GM23338 (cell line): ENCODE results near the gene MCTP2. TPM values are rescaled to one million over a fixed set of nuclear protein-coding genes. Genes with fewer than 3 reads are reported as not detected.

Experiments used
- ATAC-seq: fragments of 200-7000 bp; cut with Tn5 transposase; 3 replicates; pipeline ENCODE4 v1.9.1; 2020
- DNase-seq: peaks from one replicate; pipeline ENCODE4 v3.0.0-alpha.2; 2015; ENCODE audit warnings: low spot score
- H2AFZ ChIP-seq: fragments of 200-600 bp; sonication (generic); 2 replicates; pipeline ENCODE4 v1.8.0; 2016; ENCODE audit warnings: antibody characterized with exemption, mild to moderate bottlenecking, moderate library complexity
- H3F3A ChIP-seq: fragments of 200-600 bp; sonication (generic); replicated peaks from 2 replicates; pipeline ENCODE4 v1.8.0; 2017; ENCODE audit warnings: antibody characterized with exemption, mixed run types, low read depth
- H3K27ac ChIP-seq: fragments of 200-600 bp; sonication (generic); 2 replicates; pipeline ENCODE4 v1.6.1; 2016; ENCODE audit warnings: low read depth
- H3K27me3 ChIP-seq: fragments of 200-600 bp; sonication (generic); 2 replicates; pipeline ENCODE4 v1.8.0; 2016; ENCODE audit warnings: mild to moderate bottlenecking, mixed run types, moderate library complexity; ENCODE audit not compliant: insufficient read depth
- H3K36me3 ChIP-seq: fragments of 200-600 bp; sonication (generic); 2 replicates; pipeline ENCODE4 v1.8.0; 2016; ENCODE audit warnings: mild to moderate bottlenecking; ENCODE audit not compliant: insufficient read depth
- H3K4me1 ChIP-seq: fragments of 200-600 bp; sonication (generic); 2 replicates; pipeline ENCODE4 v1.8.0; 2016; ENCODE audit warnings: mild to moderate bottlenecking, moderate library complexity; ENCODE audit not compliant: insufficient read depth
- H3K4me2 ChIP-seq: fragments of 200-600 bp; sonication (generic); 2 replicates; pipeline ENCODE4 v1.7.1; 2017; ENCODE audit warnings: mixed run types
- H3K4me3 ChIP-seq: fragments of 200-600 bp; sonication (generic); 2 replicates; pipeline ENCODE4 v1.6.1; 2016; ENCODE audit warnings: mixed run types
- H3K79me2 ChIP-seq: fragments of 200-600 bp; sonication (generic); replicated peaks from 2 replicates; pipeline ENCODE4 v1.8.0; 2017; ENCODE audit warnings: mild to moderate bottlenecking; ENCODE audit not compliant: insufficient read depth
- H3K9me2 ChIP-seq: fragments of 200-600 bp; sonication (generic); 2 replicates; pipeline ENCODE4 v1.8.0; 2017; ENCODE audit not compliant: insufficient read depth
- H4K20me1 ChIP-seq: fragments of 200-600 bp; sonication (generic); replicated peaks from 2 replicates; pipeline ENCODE4 v1.8.0; 2017; ENCODE audit warnings: mild to moderate bottlenecking; ENCODE audit not compliant: insufficient read depth
- H3K27ac Mint-ChIP-seq: 2 replicates; pipeline ENCODE4 v1.8.0; 2020; ENCODE audit warnings: inconsistent platforms, mild to moderate bottlenecking, moderate library complexity, mixed read lengths
- H3K27me3 Mint-ChIP-seq: 3 replicates; pipeline ENCODE4 v1.8.0; 2022; ENCODE audit warnings: low read depth, mild to moderate bottlenecking, moderate library complexity, mixed read lengths, inconsistent platforms; ENCODE audit not compliant: insufficient read depth, poor library complexity
- H3K36me3 Mint-ChIP-seq: 3 replicates; pipeline ENCODE4 v1.8.0; 2021; ENCODE audit warnings: low read depth, mild to moderate bottlenecking, inconsistent platforms, moderate library complexity, mixed read lengths
- H3K4me1 Mint-ChIP-seq: 3 replicates; pipeline ENCODE4 v1.8.0; 2020; ENCODE audit warnings: mild to moderate bottlenecking, inconsistent platforms, mixed read lengths
- H3K4me3 Mint-ChIP-seq: 3 replicates; pipeline ENCODE4 v1.8.0; 2021; ENCODE audit warnings: moderate library complexity, mild to moderate bottlenecking, inconsistent platforms, mixed read lengths
- H3K9me3 Mint-ChIP-seq: 3 replicates; pipeline ENCODE4 v1.8.0; 2020; ENCODE audit warnings: moderate library complexity, mild to moderate bottlenecking, inconsistent platforms, mixed read lengths
- CREB1 ChIP-seq: fragments of 250-450 bp; sonication (Bioruptor Pico); IDR thresholded peaks from 2 replicates; pipeline ENCODE4 v1.5.0; 2020; ENCODE audit warnings: low read depth, mild to moderate bottlenecking, moderate library complexity
- CTCF ChIP-seq, 2 experiments: fragments of 200-600 bp in 1 of 2; sonication (generic) in 1 of 2; conservative IDR thresholded peaks; 2 replicates each; pipeline versions ENCODE4 v1.5.1 to v1.6.1; 2016 to 2017; ENCODE audit warnings: antibody characterized with exemption in 2 of 2, low read depth in 2 of 2, mild to moderate bottlenecking in 2 of 2, moderate library complexity in 1 of 2
- ETS1 ChIP-seq: IDR thresholded peaks from 2 replicates; pipeline ENCODE4 v1.6.1; 2016; ENCODE audit warnings: antibody characterized with exemption
- EZH2 ChIP-seq: fragments of 200-600 bp; sonication (generic); IDR thresholded peaks from one replicate; pipeline ENCODE4 v1.8.0; 2017; ENCODE audit warnings: antibody characterized with exemption, mild to moderate bottlenecking, low read depth; ENCODE audit not compliant: unreplicated experiment
- EZH2phosphoT487 ChIP-seq: fragments of 200-600 bp; sonication (generic); IDR thresholded peaks from one replicate; pipeline ENCODE4 v1.8.1; 2018; ENCODE audit warnings: antibody characterized with exemption; ENCODE audit not compliant: unreplicated experiment
- JUNB ChIP-seq: IDR thresholded peaks from one replicate; pipeline ENCODE4 v1.6.1; 2016; ENCODE audit warnings: antibody characterized with exemption; ENCODE audit not compliant: unreplicated experiment
- NANOG ChIP-seq: IDR thresholded peaks from 2 replicates; pipeline ENCODE4 v1.6.1; 2016; ENCODE audit warnings: antibody characterized with exemption, borderline replicate concordance
- POLR2AphosphoS5 ChIP-seq: IDR thresholded peaks from 2 replicates; pipeline ENCODE4 v1.6.1; 2016; ENCODE audit warnings: antibody characterized with exemption, low read depth
- REST ChIP-seq: IDR thresholded peaks from one replicate; pipeline ENCODE4 v1.6.1; 2018; ENCODE audit warnings: antibody characterized with exemption; ENCODE audit not compliant: unreplicated experiment
- STAT1 ChIP-seq: IDR thresholded peaks from one replicate; pipeline ENCODE4 v1.6.1; 2016; ENCODE audit warnings: antibody characterized with exemption; ENCODE audit not compliant: unreplicated experiment
- ZNF114 ChIP-seq: fragments of 250-450 bp; sonication (Bioruptor Pico); IDR thresholded peaks from 2 replicates; pipeline ENCODE4 v1.5.0; 2020; ENCODE audit warnings: mild to moderate bottlenecking, moderate library complexity
- ZNF331 ChIP-seq: fragments of 250-450 bp; sonication (Bioruptor Pico); IDR thresholded peaks from 2 replicates; pipeline ENCODE4 v1.5.0; 2020; ENCODE audit warnings: low read depth, mild to moderate bottlenecking, moderate library complexity
- ZNF462 ChIP-seq: fragments of 250-450 bp; sonication (Bioruptor Pico); IDR thresholded peaks from 2 replicates; pipeline ENCODE4 v1.5.0; 2020; ENCODE audit warnings: mild to moderate bottlenecking, moderate library complexity
- polyA plus RNA-seq: library from polyadenylated mRNA; unstranded; fragments of >200 nt; fragmentation: Nextera tagmentation; extraction: Ambion mirVana; gene quantifications from 2 replicates; pipeline ENCODE4 v1.2.1, GENCODE V29; 2016
- total RNA-seq: library from RNA; depleted of rRNA; stranded (reverse); fragments of >200 nt; shearing (Covaris generic); gene quantifications from 2 replicates; pipeline ENCODE4 v1.2.3, GENCODE V29; 2014

The MCTP2 gene
- total and polyA plus RNA-seq, 2 experiments from 2014 or later = 1.8 to 5.5 TPM

GRCh38 chr15:94467034-94467433 is 235.7 kb downstream of the MCTP2 start:
- H3F3A ChIP-seq = no peaks in the 10 kb centered on the region
- no peaks in the 10 kb centered on the region for H3K27me3 ChIP-seq
- no peaks in the 10 kb centered on the region for H3K27me3 Mint-ChIP-seq

More at GRCh38 chr15:94467034-94467433, 235.7 kb downstream of the MCTP2 start:
- TF ChIP-seq ZNF462 (CRISPR knock-in tag) (no peak), ETS1 (no peak), POLR2AphosphoS5 (no peak), STAT1 (no peak), CREB1 (CRISPR knock-in tag) (no peak), EZH2phosphoT487 (no peak), ZNF114 (CRISPR knock-in tag) (no peak), ZNF331 (CRISPR knock-in tag) (no peak), CTCF (conservative IDR thresholded peaks at IDR 0.05; ENCODE audit: low read depth in 2 of 2) (no peak), NANOG (no peak), REST (no peak), JUNB (no peak), EZH2 (no peak)
- H3K9me3 Mint-ChIP-seq = no peaks in the 10 kb centered on the region
- H3K36me3 Mint-ChIP-seq = no peaks in the 10 kb centered on the region
- no peak overlapping the region for H3K27ac Mint-ChIP-seq
- peaks cover 2% of the 10 kb centered on the region for H3K4me1 Mint-ChIP-seq
- no peaks in the 10 kb centered on the region for H3K9me2 ChIP-seq
- DNase-seq = no peak
- no peak overlapping the region for H3K4me2 ChIP-seq
- H2AFZ ChIP-seq = no peak overlapping the region
- no peaks in the 10 kb centered on the region for H3K79me2 ChIP-seq
- no peak overlapping the region for H3K4me3 Mint-ChIP-seq
- no peaks in the 10 kb centered on the region for H3K36me3 ChIP-seq
- no peak overlapping the region for H3K4me3 ChIP-seq
- H3K4me1 ChIP-seq = no peaks in the 10 kb centered on the region
- H4K20me1 ChIP-seq = no peaks in the 10 kb centered on the region
- no peak overlapping the region for H3K27ac ChIP-seq
- ATAC-seq = no peak
